Kidney (tissue), 14 donors: Measurements from ENCODE around the gene STK11IP. TPM values are rescaled to one million over a fixed set of nuclear protein-coding genes. Genes with fewer than 3 reads are reported as not detected.

Experiments used
- DNase-seq, 5 donors: peaks; one replicate each; pipeline ENCODE4 v3.0.0-alpha.2; 2013 to 2020
- FAIRE-seq: peaks from 2 replicates; lab custom pipeline; 2012; peaks lifted over from hg19 to GRCh38; lab: Jason Lieb, UNC
- H3K27ac ChIP-seq, 2 donors: one replicate each; pipeline ENCODE4 v1.7.0; 2013; ENCODE audit warnings: low read depth in 2 of 2, low read length in 2 of 2, inconsistent platforms in 1 of 2
- H3K27me3 ChIP-seq: one replicate; pipeline ENCODE4 v1.7.1; 2013; ENCODE audit warnings: low read length, inconsistent platforms; ENCODE audit not compliant: control insufficient read depth, insufficient read depth
- H3K36me3 ChIP-seq, 3 donors: one replicate each; pipeline versions ENCODE4 v1.7.0 to v1.7.1; 2013; ENCODE audit warnings: low read length in 3 of 3, control low read depth in 1 of 3, inconsistent platforms in 1 of 3; ENCODE audit not compliant: insufficient read depth in 3 of 3, control insufficient read depth in 2 of 3
- H3K4me1 ChIP-seq, 3 donors: one replicate each; pipeline versions ENCODE4 v1.7.0 to v1.7.1; 2013; ENCODE audit warnings: low read length in 3 of 3, inconsistent platforms in 1 of 3, low read depth in 1 of 3; ENCODE audit not compliant: control insufficient read depth in 2 of 3, insufficient read depth in 2 of 3
- H3K4me3 ChIP-seq, 3 donors: one replicate each; pipeline versions ENCODE4 v1.7.0 to v1.8.1; 2013; ENCODE audit warnings: low read length in 3 of 3, control low read depth in 1 of 3, inconsistent platforms in 1 of 3
- H3K9ac ChIP-seq, 3 donors: one replicate each; pipeline versions ENCODE4 v1.7.0 to v1.7.1; 2013; ENCODE audit warnings: low read length in 3 of 3, control low read depth in 1 of 3, inconsistent platforms in 1 of 3
- H3K9me3 ChIP-seq, 3 donors: one replicate each; pipeline versions ENCODE4 v1.7.0 to v1.7.1; 2013; ENCODE audit warnings: low read length in 3 of 3, control low read depth in 1 of 3, inconsistent platforms in 1 of 3; ENCODE audit not compliant: control insufficient read depth in 2 of 3, insufficient read depth in 1 of 3
- intact Hi-C: fragments of 100-400 bp; cut with DNase I; formaldehyde crosslinking; loops from one replicate; pipeline ENCODE4 v1.11.1; 2022
- polyA plus RNA-seq: library from polyadenylated mRNA; stranded (reverse); fragments of 350-450 nt; fragmentation: Illumina TruSeq; extraction: RNeasy Lipid Tissue Mini Kit (QIAGEN cat#74804); gene quantifications from one replicate; pipeline ENCODE4 v1.2.3, GENCODE V29; 2014; ENCODE audit warnings: low read depth, low replicate concordance; ENCODE audit not compliant: insufficient read depth
- total RNA-seq: library from RNA; stranded (reverse); fragmentation: NEBNext Ultra II Directional; extraction: Animal tissue kit (Norgen Biotek cat#: 25700); gene quantifications from one replicate; pipeline ENCODE4 v1.2.1, GENCODE V29; 2021
- TF ChIP-seq, protein P1 (sequence below): IDR thresholded peaks from 3 replicates; pipeline ENCODE4 v1.5.1; 2012; ENCODE audit warnings: mild to moderate bottlenecking, moderate library complexity, borderline replicate concordance; ENCODE audit not compliant: insufficient read depth; ENCODE audit errors: extremely low read depth
- donor health status: control.
- donor health status: control.
- donor health status: control.
- donor health status: control.
- donor health status: control.
- donor health status: DM: yes; HTN: yes; CAD: no.
- donor health status: Normal renal cell carcinoma (clear cell type).

Gene STK11IP
- total and polyA plus RNA-seq, 2 donors from 2014 or later = 12.5 to 33.7 TPM

DNA sequence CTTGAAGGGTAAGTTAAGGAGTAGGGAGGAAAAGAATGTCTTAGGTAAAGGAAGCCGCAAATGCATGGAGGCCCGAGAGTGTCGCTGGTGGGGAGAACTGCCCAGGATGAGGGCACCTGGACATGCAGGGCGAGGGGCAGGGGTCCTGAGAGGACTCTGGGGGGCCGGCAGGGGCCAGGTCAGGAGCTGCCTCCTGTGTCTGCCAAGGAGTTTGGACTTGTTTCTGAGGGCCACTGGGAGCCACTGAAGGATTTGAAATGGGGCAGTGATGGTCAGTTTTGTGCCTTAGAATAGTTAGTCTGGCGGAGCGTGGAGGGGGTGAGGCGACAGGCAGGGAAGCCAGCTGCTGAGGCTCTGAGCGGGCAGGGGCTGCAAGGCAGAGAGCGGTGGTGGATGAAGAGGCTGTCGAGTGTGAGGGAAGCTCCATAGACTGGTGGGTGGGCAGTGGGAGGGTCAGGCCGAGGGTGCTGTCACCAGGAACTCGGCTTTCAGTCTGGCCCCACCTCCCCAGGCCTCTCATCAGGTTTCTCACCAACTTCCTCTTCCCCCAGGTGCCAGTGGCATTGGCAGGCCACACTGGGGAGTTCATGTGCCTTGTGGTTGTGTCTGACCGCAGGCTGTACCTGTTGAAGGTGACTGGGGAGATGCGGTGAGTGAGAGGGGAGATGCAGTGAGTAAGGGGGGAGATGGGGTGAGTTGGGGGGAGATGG is 15.1 kb downstream of the STK11IP start:
- TF ChIP-seq, protein P1, sequence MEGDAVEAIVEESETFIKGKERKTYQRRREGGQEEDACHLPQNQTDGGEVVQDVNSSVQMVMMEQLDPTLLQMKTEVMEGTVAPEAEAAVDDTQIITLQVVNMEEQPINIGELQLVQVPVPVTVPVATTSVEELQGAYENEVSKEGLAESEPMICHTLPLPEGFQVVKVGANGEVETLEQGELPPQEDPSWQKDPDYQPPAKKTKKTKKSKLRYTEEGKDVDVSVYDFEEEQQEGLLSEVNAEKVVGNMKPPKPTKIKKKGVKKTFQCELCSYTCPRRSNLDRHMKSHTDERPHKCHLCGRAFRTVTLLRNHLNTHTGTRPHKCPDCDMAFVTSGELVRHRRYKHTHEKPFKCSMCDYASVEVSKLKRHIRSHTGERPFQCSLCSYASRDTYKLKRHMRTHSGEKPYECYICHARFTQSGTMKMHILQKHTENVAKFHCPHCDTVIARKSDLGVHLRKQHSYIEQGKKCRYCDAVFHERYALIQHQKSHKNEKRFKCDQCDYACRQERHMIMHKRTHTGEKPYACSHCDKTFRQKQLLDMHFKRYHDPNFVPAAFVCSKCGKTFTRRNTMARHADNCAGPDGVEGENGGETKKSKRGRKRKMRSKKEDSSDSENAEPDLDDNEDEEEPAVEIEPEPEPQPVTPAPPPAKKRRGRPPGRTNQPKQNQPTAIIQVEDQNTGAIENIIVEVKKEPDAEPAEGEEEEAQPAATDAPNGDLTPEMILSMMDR = no peak
- no peak for FAIRE-seq
- Histone ChIP-seq H3K4me1 (no peaks in the 10 kb centered on the region), H3K4me3 (no peak overlapping the region), H3K27ac (no peak overlapping the region), H3K36me3 (peaks cover 0 to 31% (median 11%) of the 10 kb centered on the region in 3 donors), H3K9me3 (no peaks in the 10 kb centered on the region), H3K9ac (no peak overlapping the region), H3K27me3 (no peaks in the 10 kb centered on the region)
- DNase-seq = peak in 2 of 5 donors; percentile 36 to 54
- intact Hi-C loops = no loop called here

DNA sequence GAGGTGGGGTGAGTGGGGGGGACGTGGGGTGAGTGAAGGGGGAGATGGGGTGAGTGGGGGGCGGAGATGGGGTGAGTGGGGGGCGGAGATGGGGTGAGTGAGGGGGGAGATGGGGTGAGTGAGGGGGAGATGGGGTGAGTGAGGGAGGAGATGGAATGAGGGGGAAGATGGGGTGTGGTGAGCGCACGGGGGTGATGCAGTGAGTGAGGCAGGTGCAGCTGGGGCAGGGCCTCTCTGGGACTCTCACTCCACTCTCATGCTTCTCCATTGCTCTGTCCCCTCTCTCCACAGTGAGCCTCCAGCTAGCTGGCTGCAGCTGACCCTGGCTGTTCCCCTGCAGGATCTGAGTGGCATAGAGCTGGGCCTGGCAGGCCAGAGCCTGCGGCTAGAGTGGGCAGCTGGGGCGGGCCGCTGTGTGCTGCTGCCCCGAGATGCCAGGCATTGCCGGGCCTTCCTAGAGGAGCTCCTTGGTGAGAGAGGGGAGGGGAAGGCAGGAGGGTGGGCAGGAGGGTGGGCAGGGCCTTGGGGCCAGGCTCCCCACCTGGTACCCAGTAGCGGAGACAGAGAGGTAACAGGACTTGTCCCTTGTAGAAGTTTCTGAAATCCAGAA is 15.9 kb downstream of the STK11IP start:
- FAIRE-seq (no peak), DNase-seq (peak in 1 of 5 donors; percentile 51)
- H3K9me3 ChIP-seq = no peaks in the 10 kb centered on the region
- peaks cover 0 to 31% (median 11%) of the 10 kb centered on the region in 3 donors for H3K36me3 ChIP-seq
- H3K4me1 ChIP-seq = no peaks in the 10 kb centered on the region
- no peak overlapping the region for H3K27ac ChIP-seq
- no peak overlapping the region for H3K4me3 ChIP-seq
- no peak overlapping the region for H3K9ac ChIP-seq
- H3K27me3 ChIP-seq = no peaks in the 10 kb centered on the region
- intact Hi-C loops = no loop called here
- TF ChIP-seq, protein P1 = no peak

DNA sequence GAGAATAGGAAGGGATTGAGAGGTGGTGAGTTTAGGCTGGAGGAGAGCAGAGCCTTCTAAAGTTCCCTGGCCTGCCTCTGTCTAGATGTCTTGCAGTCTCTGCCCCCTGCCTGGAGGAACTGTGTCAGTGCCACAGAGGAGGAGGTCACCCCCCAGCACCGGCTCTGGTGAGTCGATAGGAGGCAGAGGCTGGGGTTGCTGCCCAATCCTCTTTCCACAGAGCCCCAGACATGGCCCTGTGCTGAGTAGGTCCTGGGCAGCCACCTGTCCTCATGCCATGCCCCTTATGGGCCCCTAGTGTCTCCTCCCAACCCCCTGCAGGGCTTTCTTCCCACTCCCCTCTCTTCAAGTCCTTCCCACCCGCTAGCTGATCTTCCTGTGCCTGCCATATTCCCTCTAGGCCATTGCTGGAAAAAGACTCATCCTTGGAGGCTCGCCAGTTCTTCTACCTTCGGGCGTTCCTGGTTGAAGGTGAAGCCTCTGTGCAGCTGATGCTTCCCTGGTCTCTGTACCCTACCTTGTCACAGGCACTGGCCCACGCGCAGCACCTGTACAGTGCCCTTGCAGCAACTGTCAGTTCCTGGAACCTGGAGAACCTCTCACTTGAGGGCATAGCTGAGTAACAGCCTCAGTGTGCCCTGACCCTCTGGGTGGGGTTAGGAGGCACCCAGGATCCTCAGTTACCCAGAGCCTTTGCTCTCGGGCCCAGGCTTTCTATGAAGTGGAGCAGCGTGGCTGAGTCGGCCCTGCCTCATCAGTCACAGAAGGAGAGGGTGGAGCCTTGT is 16.6 kb downstream of the STK11IP start:
- intact Hi-C loops = no loop called here
- TF ChIP-seq, protein P1 = no peak
- no peak overlapping the region for H3K27ac ChIP-seq
- peak in 1 of 5 donors; percentile 58 for DNase-seq
- no peaks in the 10 kb centered on the region for H3K4me1 ChIP-seq
- H3K9me3 ChIP-seq = no peaks in the 10 kb centered on the region
- no peak for FAIRE-seq
- H3K36me3 ChIP-seq = peaks cover 0 to 31% (median 11%) of the 10 kb centered on the region in 3 donors
- no peaks in the 10 kb centered on the region for H3K27me3 ChIP-seq
- no peak overlapping the region for H3K4me3 ChIP-seq
- H3K9ac ChIP-seq = no peak overlapping the region
